GM12891 (cell line): Measurements from ENCODE around the gene CADM1.

Experiments
- PAX5 ChIP-seq: IDR thresholded peaks from 2 replicates; pipeline ENCODE4 v1.6.1; 2011; ENCODE audit warnings: low read length, moderate library complexity, mild to moderate bottlenecking; ENCODE audit not compliant: insufficient read depth, severe bottlenecking
- POLR2A ChIP-seq: IDR thresholded peaks from 2 replicates; pipeline ENCODE4 v1.6.1; 2011; ENCODE audit warnings: low read depth, low read length, control low read depth
- POLR2AphosphoS5 ChIP-seq: IDR thresholded peaks from 2 replicates; pipeline ENCODE4 v1.6.1; 2011; ENCODE audit warnings: low read depth, low read length, control low read depth
- POU2F2 ChIP-seq: IDR thresholded peaks from 2 replicates; pipeline ENCODE4 v1.6.1; 2011; ENCODE audit warnings: low read depth, mild to moderate bottlenecking, control low read depth, low read length, moderate library complexity
- SPI1 ChIP-seq: IDR thresholded peaks from 2 replicates; pipeline ENCODE4 v1.6.1; 2011; ENCODE audit warnings: low read depth, low read length, control low read depth
- TAF1 ChIP-seq: IDR thresholded peaks from 2 replicates; pipeline ENCODE4 v1.6.1; 2011; ENCODE audit warnings: low read depth, low read length, control low read depth

GRCh38 chr11:115458877-115459276 is 45.3 kb downstream of the CADM1 start:
- TF ChIP-seq POU2F2 (no peak), POLR2A (no peak), SPI1 (no peak), POLR2AphosphoS5 (no peak), TAF1 (no peak), PAX5 (no peak)
